Smooth muscle cell (in vitro differentiated cells): ENCODE results near the gene AUTS2. TPM values are rescaled to one million over a fixed set of nuclear protein-coding genes. Genes with fewer than 3 reads are reported as not detected.

Experiments
- DNase-seq: peaks from one replicate; lab custom pipeline; 2025; ENCODE audit not compliant: unreplicated experiment; lab: John Stamatoyannopoulos, UW
- H2AFZ ChIP-seq: fragments of 200-600 bp; sonication (generic); 2 replicates; pipeline ENCODE4 v1.6.0; 2016; ENCODE audit warnings: antibody characterized with exemption, low read depth, mild to moderate bottlenecking
- H3F3A ChIP-seq: fragments of 200-600 bp; sonication (generic); 2 replicates; pipeline ENCODE4 v1.6.0; 2017; ENCODE audit warnings: antibody characterized with exemption, low read depth
- H3K27ac ChIP-seq: fragments of 200-600 bp; sonication (generic); 2 replicates; pipeline ENCODE4 v1.5.1; 2016; ENCODE audit warnings: low read depth, mild to moderate bottlenecking
- H3K27me3 ChIP-seq: fragments of 200-600 bp; sonication (generic); 2 replicates; pipeline ENCODE4 v1.6.1; 2016; ENCODE audit warnings: low read depth, mild to moderate bottlenecking
- H3K36me3 ChIP-seq: fragments of 200-600 bp; sonication (generic); 2 replicates; pipeline ENCODE4 v1.5.1; 2016; ENCODE audit warnings: low read depth
- H3K4me1 ChIP-seq: fragments of 200-600 bp; sonication (generic); 2 replicates; pipeline ENCODE4 v1.5.1; 2016; ENCODE audit warnings: low read depth
- H3K4me2 ChIP-seq: fragments of 200-600 bp; sonication (generic); 2 replicates; pipeline ENCODE4 v1.6.0; 2016; ENCODE audit warnings: mild to moderate bottlenecking
- H3K4me3 ChIP-seq: fragments of 200-600 bp; sonication (generic); 2 replicates; pipeline ENCODE4 v1.5.1; 2016; ENCODE audit warnings: mild to moderate bottlenecking
- H3K79me2 ChIP-seq: fragments of 200-600 bp; sonication (generic); 2 replicates; pipeline ENCODE4 v1.6.0; 2016; ENCODE audit warnings: low read depth, mild to moderate bottlenecking
- H3K9ac ChIP-seq: fragments of 200-600 bp; sonication (generic); 2 replicates; pipeline ENCODE4 v1.6.0; 2016; ENCODE audit warnings: low read depth
- H3K9me3 ChIP-seq: fragments of 200-600 bp; sonication (generic); replicated peaks from 2 replicates; pipeline ENCODE4 v1.5.1; 2016; ENCODE audit warnings: low read depth
- H4K20me1 ChIP-seq: fragments of 200-600 bp; sonication (generic); 2 replicates; pipeline ENCODE4 v1.6.0; 2016; ENCODE audit warnings: low read depth
- WGBS: methylation state at CpG from one replicate; pipeline ENCODE4 v1.1.7; 2016; ENCODE audit warnings: low lambda C conversion rate; 5-methylcytosine and 5-hydroxymethylcytosine counted together
- polyA plus RNA-seq: library from polyadenylated mRNA; unstranded; fragments of >200 nt; fragmentation: Nextera tagmentation; extraction: Ambion mirVana; gene quantifications from 2 replicates; pipeline ENCODE4 v1.2.1, GENCODE V29; 2016
- total RNA-seq: library from RNA; depleted of rRNA; stranded (reverse); fragments of >200 nt; gene quantifications from 2 replicates; pipeline ENCODE4 v1.2.3, GENCODE V29; 2014
- TF ChIP-seq, protein P1 (sequence below): fragments of 200-600 bp; sonication (generic); IDR thresholded peaks from 2 replicates; pipeline ENCODE4 v1.5.1; 2017; ENCODE audit warnings: borderline replicate concordance, mild to moderate bottlenecking, antibody characterized with exemption; ENCODE audit not compliant: insufficient read depth, poor library complexity, severe bottlenecking

The AUTS2 gene
- total and polyA plus RNA-seq, 2 experiments from 2014 or later, result 6.5 to 8.6 TPM

DNA sequence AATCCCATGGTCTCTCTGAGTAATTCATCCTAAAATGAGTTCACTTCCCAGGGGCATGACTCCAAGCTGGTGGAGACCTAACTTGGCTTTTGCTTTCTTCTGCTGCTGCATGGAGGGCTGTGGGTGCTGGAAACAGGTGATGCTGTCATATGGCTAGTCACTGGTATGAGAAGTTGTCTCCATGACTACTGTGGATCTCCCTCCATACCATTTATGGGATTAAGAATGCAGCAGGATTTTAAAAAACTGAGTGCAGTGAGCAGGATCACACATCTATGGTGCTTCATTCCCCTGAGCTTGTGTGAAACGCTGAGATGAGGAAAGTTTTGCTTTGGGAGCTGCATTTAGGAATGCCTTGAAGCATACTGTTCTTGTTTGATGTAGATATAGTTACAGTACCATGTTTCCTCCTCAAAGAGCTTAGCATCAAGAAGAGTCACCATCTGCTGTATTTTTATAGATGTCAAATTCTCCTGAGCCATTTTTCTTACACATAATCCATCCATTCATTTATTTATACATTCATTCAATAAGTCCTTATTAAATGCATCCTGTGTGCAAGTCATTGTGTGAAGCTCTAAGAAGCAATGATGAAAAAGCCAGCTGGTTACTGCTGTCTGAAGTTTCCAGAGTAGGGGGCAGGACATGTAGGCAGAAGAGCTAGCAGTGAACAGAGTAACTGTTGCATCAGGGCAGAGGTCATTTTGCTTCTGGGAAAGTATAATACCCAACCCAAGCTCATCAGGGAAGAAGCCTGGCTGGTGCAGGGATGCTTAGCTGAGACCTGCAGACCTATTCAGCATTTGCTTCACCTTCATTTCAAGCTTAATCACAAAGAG is 534.8 kb downstream of the AUTS2 start:
- H3K9ac ChIP-seq, result no peak overlapping the region
- H3K4me2 ChIP-seq, result no peak overlapping the region
- H3K79me2 ChIP-seq, result no peaks in the 10 kb centered on the region
- no peak for DNase-seq
- no peaks in the 10 kb centered on the region for H3F3A ChIP-seq
- H3K4me1 ChIP-seq, result no peaks in the 10 kb centered on the region
- H3K9me3 ChIP-seq, result no peaks in the 10 kb centered on the region
- TF ChIP-seq, protein P1, sequence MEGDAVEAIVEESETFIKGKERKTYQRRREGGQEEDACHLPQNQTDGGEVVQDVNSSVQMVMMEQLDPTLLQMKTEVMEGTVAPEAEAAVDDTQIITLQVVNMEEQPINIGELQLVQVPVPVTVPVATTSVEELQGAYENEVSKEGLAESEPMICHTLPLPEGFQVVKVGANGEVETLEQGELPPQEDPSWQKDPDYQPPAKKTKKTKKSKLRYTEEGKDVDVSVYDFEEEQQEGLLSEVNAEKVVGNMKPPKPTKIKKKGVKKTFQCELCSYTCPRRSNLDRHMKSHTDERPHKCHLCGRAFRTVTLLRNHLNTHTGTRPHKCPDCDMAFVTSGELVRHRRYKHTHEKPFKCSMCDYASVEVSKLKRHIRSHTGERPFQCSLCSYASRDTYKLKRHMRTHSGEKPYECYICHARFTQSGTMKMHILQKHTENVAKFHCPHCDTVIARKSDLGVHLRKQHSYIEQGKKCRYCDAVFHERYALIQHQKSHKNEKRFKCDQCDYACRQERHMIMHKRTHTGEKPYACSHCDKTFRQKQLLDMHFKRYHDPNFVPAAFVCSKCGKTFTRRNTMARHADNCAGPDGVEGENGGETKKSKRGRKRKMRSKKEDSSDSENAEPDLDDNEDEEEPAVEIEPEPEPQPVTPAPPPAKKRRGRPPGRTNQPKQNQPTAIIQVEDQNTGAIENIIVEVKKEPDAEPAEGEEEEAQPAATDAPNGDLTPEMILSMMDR, result no peak
- no peak overlapping the region for H2AFZ ChIP-seq
- H3K27ac ChIP-seq, result no peak overlapping the region
- no peaks in the 10 kb centered on the region for H3K36me3 ChIP-seq
- no peaks in the 10 kb centered on the region for H4K20me1 ChIP-seq
- 76% methylated on average over 1 of the region's 1 CpG for WGBS
- H3K4me3 ChIP-seq, result no peak overlapping the region
- peaks cover 63% of the 10 kb centered on the region for H3K27me3 ChIP-seq

DNA sequence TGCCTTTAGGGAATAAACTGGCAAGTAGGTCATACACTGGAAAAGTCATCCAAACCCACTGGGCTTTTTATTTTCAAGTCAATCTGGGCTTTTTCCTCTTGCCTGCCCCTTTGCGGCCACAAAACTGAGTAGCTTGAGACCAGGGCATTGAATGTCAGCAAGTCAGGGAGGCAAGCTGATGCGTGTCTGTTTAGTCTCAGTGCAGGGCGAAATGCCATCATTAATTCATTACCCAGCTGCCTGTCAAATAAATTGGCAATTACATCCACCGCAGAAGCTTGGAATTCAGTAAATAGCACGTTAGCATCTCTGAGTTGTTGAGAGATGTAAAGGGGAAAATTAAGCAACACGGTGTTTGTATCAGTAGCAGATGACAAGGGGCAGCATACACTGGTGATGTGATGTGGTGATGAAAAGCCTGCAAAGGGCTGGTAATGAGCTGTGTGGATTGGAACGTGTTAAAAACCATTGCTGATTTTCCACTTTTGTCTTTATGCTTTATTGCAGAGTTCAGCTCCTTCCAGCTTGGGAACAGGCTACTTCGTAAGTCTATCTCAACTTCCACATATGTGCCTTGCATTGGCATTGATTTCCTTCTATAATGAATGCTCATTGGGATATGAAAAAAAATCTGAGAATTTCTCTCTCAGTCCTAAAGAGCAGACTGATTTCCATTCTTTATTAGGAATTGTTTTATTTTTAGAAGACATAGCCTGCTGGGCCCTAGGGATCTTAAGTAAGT is 535.9 kb downstream of the AUTS2 start:
- H3K79me2 ChIP-seq, result no peaks in the 10 kb centered on the region
- no peaks in the 10 kb centered on the region for H4K20me1 ChIP-seq
- H3K4me3 ChIP-seq, result no peak overlapping the region
- no peak overlapping the region for H2AFZ ChIP-seq
- no peaks in the 10 kb centered on the region for H3K4me1 ChIP-seq
- no peaks in the 10 kb centered on the region for H3F3A ChIP-seq
- no peak for DNase-seq
- no peak overlapping the region for H3K4me2 ChIP-seq
- 49% methylated on average over 8 of the region's 8 CpGs for WGBS
- H3K9me3 ChIP-seq, result no peaks in the 10 kb centered on the region
- no peak overlapping the region for H3K9ac ChIP-seq
- no peaks in the 10 kb centered on the region for H3K36me3 ChIP-seq
- no peak overlapping the region for H3K27ac ChIP-seq
- TF ChIP-seq, protein P1, result no peak
- peaks cover 65% of the 10 kb centered on the region for H3K27me3 ChIP-seq

DNA sequence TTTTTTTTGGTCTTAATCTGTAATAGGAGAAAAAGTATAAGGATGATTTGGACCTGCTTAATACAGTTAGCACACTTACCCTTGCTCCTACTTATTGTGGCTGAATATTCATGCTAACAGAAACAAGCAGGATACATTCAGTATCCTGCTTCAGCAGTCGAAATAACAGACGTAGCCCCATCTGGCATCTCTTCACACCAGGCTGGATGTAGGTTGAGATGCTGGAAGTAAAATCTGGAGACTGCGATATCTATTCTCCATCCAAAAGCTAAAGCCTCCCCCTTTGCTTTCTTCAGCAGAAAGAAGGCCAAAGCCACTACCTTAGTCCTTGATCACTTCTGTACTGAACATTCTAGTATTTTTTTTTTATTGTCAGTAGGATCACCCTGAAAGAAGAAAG is 537.4 kb downstream of the AUTS2 start:
- H2AFZ ChIP-seq, result no peak overlapping the region
- H3K4me1 ChIP-seq, result no peaks in the 10 kb centered on the region
- H3K27me3 ChIP-seq, result peaks cover 66% of the 10 kb centered on the region
- TF ChIP-seq, protein P1, result no peak
- H4K20me1 ChIP-seq, result no peaks in the 10 kb centered on the region
- H3K9me3 ChIP-seq, result no peaks in the 10 kb centered on the region
- H3K4me3 ChIP-seq, result no peak overlapping the region
- WGBS, result 92% methylated on average over 3 of the region's 3 CpGs
- no peak overlapping the region for H3K9ac ChIP-seq
- no peak for DNase-seq
- no peaks in the 10 kb centered on the region for H3K36me3 ChIP-seq
- H3K27ac ChIP-seq, result no peak overlapping the region
- no peak overlapping the region for H3K4me2 ChIP-seq
- H3F3A ChIP-seq, result no peaks in the 10 kb centered on the region
- H3K79me2 ChIP-seq, result no peaks in the 10 kb centered on the region
